Measurements from ENCODE around the gene FARSA.

DNA sequence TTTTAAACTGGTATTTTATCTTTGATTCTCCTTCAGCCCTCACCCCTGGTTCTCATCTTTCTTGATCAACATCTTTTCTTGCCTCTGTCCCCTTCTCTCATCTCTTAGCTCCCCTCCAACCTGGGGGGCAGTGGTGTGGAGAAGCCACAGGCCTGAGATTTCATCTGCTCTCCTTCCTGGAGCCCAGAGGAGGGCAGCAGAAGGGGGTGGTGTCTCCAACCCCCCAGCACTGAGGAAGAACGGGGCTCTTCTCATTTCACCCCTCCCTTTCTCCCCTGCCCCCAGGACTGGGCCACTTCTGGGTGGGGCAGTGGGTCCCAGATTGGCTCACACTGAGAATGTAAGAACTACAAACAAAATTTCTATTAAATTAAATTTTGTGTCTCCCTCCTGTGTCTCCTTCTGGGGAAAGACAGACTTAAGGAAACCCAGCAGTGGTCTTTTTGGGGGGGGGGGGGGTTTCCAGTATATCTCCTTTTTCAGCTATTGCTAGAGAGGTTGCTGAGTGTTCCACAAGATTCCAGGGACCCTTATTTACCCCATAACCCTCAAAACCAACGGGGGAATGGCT is 10.7 kb upstream of the FARSA start:
- no peak for TF ChIP-seq ZC3H10 (CRISPR knock-in tag; IDR thresholded peaks at IDR 0.05)
- TF ChIP-seq, protein P1, sequence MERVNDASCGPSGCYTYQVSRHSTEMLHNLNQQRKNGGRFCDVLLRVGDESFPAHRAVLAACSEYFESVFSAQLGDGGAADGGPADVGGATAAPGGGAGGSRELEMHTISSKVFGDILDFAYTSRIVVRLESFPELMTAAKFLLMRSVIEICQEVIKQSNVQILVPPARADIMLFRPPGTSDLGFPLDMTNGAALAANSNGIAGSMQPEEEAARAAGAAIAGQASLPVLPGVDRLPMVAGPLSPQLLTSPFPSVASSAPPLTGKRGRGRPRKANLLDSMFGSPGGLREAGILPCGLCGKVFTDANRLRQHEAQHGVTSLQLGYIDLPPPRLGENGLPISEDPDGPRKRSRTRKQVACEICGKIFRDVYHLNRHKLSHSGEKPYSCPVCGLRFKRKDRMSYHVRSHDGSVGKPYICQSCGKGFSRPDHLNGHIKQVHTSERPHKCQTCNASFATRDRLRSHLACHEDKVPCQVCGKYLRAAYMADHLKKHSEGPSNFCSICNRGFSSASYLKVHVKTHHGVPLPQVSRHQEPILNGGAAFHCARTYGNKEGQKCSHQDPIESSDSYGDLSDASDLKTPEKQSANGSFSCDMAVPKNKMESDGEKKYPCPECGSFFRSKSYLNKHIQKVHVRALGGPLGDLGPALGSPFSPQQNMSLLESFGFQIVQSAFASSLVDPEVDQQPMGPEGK (CRISPR knock-in tag; IDR thresholded peaks at IDR 0.05; ENCODE audit: borderline replicate concordance), result no peak
- TF ChIP-seq TCF4 (CRISPR knock-in tag; IDR thresholded peaks at IDR 0.05; ENCODE audit: borderline replicate concordance), result no peak
- no peak for TF ChIP-seq ZFP3 (CRISPR knock-in tag; IDR thresholded peaks at IDR 0.05)
- no peak for TF ChIP-seq OSR1 (CRISPR knock-in tag; IDR thresholded peaks at IDR 0.05)

Data from SK-N-SH treated with all-trans-retinoic acid at 6 μM for 48 hours (cell line).